LoVo (cell line): ENCODE results near the gene MAGI2.

ENCODE experiments used
- DNase-seq: peaks from one replicate; pipeline ENCODE4 v3.0.0-alpha.2; 2016; ENCODE audit warnings: low spot score

The MAGI2 gene

DNA sequence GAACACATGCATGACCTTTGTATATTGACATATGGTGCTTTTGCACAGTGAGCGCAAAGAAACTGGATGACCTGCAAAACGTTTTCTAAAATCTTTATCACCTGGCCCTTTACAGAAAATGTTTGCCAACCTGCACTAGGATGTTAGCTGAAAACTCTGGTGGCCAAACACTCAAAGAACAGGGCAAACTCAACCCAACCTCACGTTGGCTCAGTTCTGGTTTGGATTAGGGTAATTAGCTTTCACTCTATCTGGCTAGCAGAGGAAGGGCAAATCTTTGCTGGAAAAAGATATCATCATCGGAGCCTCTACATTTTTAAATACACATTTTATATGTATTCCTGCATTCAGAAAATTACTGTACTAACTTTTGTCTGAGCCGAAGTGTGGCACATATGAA, 966.0 kb downstream of the MAGI2 start:
- DNase-seq = no peak

DNA sequence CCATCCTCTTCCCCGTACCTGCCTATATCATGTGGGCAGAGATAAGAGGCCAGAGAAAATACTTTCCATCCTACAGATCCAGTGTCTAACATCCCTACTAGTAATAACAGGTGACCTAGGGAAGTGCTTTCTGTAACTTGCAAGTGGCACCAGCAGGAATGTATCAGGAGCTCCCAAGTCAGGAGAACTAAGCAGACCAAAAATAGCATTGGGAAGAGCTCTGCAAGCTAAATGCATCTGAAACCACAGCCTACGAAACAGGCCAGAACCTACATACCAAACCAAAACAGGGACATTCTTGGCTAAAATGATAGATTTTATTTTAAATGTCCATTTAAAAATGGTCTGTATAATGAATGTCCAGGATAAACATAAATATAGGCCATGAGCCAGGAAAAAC, 974.1 kb downstream of the MAGI2 start:
- no peak for DNase-seq

DNA sequence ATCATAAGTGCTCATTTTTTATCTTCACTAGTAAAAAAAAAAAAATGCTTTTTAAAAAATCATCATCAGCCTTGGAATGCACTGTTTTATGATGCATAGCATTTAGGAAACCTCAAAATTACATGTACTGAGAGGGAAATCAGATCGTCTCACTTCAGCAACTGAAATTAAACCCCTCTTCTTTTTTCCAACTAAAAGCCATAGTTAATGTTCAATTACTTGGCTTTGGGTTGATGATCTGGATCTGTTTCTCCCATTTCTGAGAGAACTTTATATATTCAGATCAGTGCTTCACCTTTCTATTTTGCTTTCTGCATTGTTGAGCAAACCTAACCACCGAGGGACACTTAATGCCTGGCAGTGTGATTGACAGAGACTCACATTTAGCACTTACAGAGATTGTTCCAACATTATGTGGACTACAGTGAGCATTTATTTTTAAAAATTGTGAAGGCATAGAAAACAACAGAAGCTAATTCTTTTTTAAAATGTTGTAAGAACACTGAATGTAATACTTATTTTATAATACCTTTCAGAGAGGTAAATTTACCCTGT, 976.5 kb downstream of the MAGI2 start:
- DNase-seq = no peak

DNA sequence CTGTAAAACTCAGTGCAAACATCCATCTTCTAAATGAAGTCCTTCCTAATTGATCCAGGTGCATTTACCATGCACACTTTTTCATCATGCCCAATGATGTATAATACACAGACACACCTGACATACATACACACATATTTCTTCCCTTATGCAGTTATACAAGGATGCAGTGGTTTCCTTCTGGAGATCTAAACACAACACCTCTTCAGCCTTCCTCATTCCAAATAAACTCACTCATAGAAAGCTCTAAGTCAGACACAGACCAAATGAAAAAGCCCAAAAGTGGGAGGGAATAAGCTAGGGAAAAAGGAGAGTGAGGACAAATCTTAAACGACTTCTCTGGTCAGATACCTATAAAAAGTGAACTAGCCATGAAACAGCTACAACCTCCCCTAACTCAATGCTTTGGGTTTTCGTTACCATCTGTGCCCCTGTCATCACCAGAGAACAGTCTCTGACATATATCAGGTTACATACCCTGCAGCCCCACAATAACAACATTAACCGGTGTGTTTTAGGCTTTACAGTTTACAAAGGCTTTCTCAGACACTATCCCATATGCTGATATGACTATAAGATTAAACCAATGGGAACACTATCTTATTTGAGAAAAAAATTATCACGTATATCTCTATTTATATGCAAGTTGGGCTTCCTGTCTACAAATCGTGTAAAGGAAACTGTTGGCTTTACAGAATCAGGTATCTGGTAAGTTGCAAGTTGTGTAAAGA, 979.7 kb downstream of the MAGI2 start:
- DNase-seq = no peak

DNA sequence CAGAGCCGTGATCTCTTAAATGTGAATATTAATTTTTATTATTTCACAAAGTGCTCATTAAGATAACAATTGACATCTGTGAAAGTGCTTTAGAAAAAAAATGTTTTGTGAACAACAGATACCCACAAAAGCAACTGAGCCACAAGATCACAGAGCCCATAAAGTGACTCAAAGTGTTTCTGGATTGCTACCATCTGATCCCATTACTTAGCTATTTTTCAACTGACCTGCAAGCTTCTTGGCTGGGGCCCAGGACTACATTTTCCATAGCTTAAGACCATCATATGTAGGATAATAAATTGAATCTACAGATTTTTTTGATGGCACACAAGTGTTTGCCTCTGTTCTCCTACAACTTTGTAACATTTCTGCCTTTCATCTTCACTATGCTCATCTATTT, 980.4 kb downstream of the MAGI2 start:
- DNase-seq = no peak

DNA sequence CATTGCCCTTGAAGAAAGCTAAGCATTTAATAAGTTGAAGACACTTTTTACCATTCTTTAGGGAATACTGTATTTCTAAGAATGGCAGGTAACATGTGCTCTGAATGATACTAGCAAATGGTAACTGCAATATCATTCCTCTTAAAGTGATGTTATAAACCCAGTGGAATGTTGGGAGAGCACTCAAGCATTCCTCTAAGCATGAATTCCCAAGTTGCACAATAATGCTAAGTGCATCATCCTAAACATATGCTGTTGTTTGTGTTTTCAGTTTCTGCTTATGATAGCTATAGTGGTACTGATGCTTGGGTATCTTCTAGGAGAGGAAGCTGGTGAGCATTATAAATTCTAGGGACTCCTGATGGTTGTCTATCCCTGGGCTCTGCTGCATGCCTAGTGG, 980.9 kb downstream of the MAGI2 start:
- DNase-seq = no peak

DNA sequence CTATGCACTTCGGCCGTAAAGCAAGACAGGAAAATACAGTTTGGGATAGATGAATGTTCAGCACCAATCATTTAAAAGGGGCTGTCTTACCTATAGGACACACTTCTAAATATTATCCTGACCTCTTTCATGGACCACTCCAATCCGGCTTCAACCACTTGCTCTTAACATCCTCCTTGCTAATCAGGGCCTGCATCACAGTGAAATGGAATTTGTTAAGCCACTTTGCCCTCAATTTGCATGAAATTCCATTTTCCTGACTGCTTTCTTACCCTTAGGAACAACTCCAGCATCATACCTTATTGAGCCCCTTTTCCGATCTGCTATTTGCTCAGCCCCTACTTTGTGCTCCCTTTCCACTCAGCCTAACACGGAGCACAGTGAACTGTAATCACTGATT, 987.6 kb downstream of the MAGI2 start:
- DNase-seq = no peak

DNA sequence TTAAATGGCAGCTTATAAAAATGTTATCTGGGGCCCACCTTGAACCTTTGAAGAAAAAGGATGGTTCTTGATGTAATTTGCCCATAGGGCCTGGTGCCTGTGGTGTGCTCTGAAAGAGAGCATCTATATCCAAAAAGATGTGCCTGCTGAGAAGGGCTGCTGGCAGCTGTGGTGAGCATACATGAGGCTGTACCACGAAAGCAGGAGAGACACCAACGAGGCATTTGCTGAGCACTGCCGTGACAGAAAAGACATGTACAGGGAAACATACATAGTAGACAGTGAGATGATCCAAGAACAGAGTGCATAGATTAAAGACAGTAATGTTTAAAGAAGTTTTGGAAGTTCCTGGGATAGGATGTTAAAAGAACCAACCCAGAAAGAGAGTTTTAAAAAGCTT, 990.4 kb downstream of the MAGI2 start:
- no peak for DNase-seq

DNA sequence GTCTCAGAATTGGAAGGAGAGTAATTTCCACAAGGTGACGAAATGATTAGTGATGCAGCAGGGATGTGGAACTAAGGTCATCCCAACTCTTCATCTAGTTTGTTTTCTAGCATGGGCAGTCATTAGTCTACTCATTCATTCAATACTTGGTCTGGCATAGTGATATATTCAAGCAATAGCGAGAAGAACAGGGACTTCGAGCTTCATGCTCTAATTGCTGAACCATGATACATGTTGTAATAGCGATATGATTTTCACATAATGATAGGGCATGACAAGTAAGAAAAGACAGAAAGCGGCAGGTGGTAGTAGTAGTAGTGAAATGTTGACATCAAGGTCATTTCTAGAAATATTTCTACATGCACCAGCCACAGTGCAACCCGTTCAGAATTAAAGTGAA, 1002.8 kb downstream of the MAGI2 start:
- DNase-seq = no peak

DNA sequence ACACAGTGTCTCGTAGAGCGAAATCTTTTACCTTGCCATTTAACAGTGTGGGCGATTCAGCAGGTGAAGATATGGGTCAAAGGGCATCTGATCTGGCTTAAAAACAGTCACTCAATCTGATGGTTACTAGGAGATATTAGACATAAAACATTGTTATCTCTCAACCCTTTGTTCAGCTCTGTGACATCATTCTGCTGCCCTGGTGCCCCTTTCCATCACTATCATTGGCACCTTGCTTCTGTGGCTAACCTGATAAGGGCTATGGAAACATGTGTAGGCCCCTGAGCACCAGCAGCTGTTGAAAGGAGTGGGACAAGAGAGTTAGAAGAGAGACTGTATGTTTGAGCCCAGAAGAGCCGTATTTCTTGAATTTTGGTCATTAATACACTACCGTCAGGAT, 1004.6 kb downstream of the MAGI2 start:
- no peak for DNase-seq

DNA sequence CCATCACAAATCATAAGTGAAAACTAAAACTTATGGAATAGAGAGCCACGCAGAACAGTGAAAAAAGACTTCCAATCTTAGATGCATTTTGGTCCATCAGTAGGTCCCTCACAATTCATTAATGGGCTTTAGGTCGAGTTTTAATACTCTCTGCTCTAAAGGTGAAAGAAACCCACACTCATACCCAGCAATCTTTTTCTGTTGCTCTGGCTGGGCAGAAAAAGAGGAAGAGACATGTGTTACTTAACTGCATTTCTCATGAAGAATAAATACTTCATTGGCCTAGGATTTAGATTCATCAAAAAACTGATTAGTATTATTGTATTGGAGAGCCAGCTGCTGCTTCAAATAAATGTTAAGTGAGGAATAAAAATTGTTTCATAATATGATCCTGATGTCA, 1009.2 kb downstream of the MAGI2 start:
- no peak for DNase-seq

DNA sequence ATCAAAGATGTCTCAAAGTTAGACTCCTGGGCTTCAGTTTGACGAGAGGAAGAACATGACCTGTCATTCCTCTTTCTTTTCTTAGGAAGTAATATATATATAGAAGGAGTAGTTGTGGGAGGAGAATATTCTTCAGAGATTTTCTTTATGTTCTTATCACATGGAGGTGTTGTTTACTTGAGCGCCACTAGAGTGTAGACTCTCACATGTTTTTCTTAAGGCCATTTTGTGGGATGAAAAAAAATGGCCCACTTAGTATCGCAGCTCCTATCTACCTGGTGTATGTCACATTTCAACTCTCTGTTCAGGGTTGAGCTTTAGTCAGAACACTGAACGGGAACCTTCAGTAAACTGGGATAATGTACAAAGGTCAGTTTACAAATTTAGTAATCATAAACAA, 1009.7 kb downstream of the MAGI2 start:
- DNase-seq = no peak

DNA sequence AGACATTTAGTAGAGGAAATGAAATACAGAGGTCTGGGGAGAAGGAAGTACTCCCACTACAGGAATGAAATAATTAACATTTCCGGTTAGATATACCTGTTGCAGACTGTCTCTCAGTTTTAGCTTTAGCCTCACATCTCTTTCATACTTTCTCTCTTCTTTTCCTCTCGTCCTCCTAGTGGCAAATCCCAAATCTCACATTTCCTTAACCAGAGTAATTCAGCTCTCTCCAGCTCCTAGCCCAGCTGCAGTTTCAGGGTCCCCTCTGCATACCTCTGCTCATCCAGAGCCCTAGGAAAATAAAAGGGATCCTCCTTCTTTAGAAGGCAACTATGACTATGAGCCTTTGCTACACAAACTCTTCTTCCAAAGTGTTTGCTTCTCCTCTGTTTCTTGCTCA, 1011.7 kb downstream of the MAGI2 start:
- DNase-seq = no peak

DNA sequence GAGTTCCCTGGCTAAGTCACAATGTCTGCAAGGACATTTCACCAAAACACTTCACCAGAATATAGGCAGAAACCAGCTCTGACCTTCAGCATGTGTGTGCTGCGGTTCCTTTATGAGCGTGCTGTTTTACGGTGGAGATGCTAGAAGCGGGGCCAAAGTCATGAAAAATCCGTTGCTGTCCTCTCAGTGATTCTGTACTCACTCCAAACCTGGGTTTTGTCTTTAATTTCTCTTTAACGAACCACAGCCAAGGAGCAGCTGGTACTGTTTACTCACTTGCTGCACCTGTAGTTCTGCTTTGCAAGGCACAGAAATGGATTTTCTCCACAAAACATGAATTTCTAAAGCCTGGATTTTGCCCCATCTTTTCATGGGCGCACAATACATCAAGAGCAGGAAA, 1015.0 kb downstream of the MAGI2 start:
- no peak for DNase-seq

DNA sequence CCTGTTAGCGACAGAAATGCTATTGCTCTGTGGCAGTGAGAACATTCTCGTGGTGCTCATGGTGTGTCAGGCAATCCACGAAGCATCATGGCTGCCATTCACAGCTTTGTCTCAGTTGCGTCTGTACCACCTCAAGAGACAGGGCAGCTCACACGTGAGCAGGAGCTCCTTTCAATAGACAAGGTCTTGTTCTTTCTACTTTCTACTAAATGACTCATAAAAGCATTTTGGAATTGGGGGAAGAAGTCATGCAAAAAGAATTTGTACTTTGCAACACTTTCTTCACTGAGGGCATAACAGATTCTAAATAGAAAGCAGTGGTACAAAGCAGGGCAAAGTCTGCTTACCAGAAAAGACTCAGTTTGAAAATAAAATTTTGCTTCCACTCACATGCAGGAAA, 1016.3 kb downstream of the MAGI2 start:
- no peak for DNase-seq

DNA sequence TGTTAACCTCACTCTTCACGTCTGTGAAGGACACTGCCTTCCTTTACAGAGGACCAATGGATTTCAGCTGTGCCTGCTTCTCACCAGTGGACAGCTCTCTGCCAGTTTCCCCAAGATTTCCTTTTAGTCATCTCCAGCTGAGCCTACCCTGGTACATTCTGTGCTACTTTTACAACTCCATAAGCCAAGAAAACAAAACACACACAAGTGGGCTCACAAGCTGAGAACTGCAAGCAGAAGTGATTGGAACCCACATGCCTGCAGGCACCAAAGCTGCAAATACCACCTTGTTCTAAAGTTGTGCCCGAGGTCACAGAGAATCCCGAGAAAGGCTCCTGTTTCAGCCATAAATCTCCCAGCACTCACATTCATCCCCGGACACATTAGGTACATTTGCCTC, 1018.1 kb downstream of the MAGI2 start:
- DNase-seq = no peak

DNA sequence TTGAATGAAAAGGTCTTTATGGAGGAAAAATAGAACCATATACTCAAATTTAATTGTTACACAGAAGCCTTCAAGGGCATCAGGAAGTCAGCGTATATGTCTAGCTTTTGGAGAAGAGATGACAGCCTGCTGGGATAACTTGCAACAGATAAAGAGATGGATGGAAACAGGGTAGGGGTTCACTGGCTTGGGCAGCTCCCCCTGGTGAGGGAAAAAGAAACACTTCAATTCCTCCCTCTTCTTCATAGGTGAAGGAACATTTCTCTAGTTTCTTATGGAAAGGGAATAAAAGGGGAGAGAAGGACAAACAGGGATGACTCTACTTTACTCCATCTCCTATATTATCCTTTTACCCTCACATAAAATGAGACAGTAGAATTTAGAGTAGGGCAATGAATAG, 1019.2 kb downstream of the MAGI2 start:
- no peak for DNase-seq

DNA sequence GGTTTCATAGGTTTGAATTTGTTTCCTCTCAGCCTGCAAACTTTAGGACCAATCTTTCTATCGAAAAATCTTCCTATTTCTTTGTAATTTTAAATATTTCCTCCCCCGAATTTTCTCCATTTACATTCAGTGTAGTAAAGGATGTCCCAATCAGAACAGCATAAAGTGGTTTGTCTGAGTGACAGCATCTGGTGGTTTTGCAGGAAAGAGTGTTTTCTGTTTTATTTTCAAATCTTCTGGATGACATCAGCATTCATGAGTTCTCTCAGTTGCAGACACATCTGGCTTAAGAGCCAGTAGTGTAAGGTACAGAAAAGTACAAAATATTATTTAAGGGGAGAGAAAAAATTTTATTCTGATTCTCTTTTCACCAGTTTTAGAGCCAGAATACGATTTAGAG, 1020.0 kb downstream of the MAGI2 start:
- DNase-seq = no peak

DNA sequence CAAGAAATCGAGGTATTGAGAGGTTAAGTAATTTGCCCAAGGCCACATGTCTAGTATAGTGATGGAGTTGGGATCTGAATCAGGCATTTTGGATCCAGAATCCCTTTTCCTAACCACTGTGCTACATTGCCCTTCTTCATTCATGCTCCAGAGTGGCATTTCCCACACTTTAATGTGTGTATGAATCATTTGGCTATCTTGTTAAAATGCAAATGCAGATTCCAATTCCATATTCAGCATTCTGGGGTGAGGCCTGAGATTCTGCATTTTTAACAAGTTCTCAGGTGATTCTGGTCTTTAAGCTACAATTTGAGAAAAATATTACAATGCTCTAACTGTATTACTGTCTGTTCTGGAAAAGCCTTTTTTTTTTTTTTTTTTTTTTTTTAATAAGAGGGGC, 1023.6 kb downstream of the MAGI2 start:
- no peak for DNase-seq

DNA sequence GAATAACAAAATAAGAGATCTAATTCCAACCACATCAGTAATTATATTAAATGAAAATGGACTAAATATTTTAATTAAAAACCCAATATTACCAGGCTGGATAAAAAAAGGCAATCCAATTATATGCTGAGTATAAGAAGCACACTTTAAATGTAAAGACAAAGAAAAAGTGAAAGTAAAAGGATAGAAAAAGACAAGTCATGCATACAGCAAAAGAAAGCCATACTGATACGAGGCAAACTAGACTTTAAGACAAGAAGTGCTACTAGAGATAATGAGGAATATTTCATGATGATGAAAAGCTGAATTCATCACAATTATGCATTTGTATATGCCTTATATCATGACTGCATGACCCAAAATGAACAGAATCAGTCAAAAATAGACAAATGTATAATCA, 1026.3 kb downstream of the MAGI2 start:
- DNase-seq = no peak

DNA sequence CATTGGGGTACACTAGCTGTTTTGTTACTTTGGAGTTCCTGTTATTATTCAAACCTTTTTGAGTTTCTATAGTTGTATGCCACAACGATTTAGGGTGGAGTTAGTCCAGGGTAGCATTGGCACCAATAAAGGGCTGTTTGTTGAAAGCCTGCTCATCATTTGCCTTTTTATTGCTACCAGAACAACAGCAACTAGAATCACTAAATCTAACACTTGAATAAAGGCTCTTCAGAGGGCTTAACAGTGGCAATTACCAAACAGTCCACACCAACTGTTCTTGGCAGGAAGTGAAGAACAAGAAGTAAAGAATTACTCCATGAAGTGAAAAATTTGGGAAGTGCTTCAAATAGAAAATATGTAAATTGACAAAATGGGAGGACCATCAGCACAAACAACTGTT, 1033.5 kb downstream of the MAGI2 start:
- DNase-seq = no peak

DNA sequence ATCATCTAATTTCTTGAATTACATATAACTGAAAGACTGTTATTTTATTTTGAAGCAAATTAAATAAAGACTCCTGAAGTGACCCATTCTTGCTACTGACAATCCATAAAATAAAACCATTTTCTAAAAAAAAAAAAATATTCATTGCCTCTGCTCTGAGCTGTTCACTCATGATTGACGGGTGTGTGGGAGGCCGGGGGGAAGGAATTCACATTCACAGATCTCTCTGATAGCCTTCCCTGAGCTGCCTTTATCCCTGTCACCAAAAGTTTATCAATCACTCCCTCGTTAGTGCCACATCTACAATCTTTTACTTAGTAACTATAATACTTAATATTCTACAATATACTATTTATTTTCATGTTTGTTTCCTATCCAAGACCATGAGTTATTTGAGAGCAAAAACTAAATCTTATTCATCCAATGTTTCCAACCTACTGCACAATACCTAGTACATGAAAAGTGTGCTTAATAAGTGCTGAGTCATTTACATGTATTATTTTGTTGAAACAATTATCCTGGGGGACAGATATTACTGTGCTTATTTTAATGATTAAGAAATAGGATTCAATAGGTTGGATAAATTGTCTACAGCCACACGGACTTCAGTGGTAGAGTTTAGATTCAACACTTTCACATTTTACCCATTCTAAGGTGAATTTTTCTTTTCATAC, 1036.2 kb downstream of the MAGI2 start:
- DNase-seq = no peak

DNA sequence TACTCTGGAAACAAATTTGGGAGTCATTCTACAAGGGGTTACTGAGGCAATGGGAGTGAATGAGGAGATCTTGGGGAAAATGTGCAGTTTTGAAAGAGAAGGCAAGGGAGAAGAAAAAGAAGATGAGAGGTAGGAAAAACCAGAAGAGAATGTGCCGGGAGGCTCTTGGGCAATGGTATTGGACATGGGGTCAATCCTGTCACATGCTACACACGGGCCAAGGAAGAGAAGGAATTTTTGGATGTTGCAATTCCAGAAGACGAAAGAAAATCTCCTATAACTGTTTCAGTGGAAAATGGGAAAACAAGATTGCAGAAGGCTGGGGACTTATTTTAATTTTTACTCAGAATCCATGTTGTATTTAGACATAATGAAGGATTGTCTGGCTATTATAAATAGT, 1039.9 kb downstream of the MAGI2 start:
- no peak for DNase-seq
